Stimulated activated CD4-positive, alpha-beta T cell treated with anti-CD3 and anti-CD28 coated beads, Interleukin-4, amount 100 ng/mL, for 24 hours (primary cell): ENCODE data around the gene RNF212.

Experiments
- DNase-seq: peaks from one replicate; pipeline ENCODE4 v3.0.0-alpha.2; 2020

Gene RNF212

DNA sequence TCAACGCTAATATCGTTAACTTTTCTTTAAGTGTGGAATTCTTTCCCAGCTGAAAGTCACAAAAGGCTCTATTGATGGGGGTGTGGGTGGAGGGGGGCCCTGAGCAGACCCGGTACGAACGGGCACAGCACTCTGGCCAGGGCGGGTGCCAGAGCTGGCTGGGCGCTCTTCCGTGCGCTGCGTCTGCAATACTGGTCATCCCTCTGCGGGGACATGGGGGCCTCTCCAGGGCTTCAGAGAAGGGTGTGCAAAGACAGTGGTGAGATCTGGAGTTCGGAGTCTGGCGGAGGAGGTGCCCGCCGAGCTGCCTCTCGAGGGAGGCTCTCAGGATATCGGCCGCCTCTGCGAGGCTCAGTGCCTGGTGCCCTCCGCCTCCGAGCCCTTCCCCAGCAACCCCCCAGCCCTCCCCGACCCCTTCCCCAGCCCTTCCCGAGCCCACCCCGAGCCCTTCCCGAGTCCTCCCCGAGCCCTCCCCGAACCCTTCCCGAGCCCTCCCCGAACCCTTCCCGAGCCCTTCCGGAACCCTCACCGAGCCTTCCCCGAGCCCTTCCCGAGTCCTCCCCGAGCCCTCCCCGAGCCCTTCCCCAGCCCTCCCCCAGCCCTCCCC lies 67.7 kb downstream of the RNF212 start:
- no peak for DNase-seq

DNA sequence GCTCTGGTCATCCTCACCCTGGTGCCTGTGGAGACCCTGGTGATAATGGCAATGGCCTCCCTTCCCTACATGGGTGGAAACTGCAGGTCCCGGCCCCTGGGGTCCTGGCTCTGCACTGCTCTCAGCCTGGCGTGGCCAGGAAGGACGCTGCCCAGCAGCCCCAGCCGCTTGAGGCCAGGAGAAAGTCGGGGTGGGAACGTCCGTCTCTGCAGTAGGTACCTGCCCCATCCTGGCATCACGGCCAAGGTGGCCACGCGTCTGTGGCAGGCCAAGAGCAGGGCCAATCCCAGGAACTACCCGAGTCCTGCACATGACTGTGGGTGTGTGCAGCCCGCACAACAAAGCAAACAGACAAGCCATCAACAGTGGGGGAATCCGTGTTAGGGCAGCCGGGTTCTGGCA lies 68.2 kb downstream of the RNF212 start:
- DNase-seq, result no peak

DNA sequence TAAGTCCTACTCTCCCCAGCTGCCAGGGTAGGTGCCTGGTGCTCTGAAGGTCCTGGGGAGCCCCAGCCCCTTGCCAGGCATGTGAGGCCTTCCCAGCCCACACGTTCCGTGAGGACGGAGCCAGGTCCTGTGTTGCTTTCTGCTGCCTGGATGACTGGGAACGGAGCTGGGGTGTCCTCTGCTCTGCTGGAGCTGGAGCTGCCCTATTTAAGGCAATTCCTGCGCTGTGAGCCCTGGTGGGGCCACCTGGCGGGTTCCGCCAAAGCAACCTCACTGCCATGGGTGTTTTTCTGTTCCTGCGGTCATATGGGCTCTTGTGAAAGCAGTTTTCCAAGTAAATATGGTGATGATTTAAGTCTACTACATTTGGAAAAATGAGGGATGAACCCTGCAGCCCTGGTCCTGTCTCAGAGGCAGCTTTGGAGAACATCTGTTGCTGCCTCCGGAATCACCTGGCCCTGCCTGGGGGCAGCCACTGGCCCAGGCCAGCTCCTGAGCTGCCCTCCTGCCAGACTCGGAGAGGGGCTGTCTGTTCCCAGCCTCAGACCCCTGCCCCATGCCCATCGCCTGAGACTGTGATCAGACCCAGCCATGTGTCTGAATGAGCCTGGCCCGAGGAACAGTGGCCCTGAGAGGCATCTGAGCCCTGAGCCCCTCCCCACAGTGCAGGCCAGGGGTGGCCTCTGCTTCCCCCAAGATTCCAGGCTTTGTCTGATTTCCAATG lies 68.7 kb downstream of the RNF212 start:
- DNase-seq, result no peak

DNA sequence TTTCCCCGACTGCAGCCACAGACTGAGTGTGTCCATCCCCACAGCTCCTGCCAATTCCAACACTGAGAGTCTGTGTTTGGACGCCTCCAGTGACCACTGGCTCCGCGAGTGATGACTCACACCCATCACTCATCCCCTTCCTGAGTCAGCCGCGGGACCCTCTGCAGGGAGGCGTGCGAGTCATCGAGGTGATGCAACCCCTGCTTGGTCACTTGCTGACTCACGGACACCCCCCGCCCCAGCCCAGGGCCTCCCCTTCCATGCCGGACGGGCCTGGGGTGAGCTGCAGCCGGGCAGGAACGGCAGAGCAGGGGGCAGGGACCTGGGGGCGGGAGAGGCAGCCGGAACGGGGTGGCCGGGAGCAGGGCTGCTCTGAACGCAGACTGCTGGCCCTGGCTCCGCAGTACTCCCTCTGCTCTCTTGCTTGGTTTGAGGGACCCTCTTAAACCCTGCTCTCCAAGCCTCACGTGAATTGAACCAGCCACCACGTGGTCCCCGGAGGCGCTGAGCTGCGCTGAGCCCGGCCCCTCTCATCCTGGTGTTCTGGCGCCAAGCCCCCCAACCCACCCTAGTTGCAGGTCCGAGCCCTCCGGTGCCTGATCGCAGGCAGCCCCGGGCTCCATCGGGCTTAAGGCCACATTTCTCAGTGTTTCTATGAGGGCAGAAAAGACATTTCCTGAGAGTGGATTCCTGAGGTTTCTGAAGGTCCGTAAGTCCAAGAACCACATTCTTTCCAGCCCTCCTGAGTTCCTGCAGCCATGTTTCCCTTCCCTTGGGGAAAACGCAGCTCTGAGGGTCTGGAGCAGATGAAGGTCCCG lies 69.5 kb downstream of the RNF212 start:
- peak; percentile 36 for DNase-seq

DNA sequence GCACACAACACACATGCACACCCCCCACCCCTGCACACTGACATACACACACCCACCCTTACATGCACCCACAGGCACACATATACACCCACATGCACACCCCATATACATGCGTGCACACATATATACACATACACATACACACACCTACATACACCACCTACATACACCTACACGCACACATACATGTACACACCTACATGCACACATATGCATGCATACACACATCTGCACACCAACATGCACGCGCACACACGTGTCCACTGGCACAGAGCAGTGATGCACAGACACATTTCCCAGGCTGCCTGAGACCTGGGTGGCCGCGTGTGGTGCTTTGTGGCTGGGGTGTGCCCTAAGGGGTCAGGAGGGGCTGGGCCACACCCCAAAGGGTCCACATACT lies 70.2 kb downstream of the RNF212 start:
- DNase-seq, result no peak

DNA sequence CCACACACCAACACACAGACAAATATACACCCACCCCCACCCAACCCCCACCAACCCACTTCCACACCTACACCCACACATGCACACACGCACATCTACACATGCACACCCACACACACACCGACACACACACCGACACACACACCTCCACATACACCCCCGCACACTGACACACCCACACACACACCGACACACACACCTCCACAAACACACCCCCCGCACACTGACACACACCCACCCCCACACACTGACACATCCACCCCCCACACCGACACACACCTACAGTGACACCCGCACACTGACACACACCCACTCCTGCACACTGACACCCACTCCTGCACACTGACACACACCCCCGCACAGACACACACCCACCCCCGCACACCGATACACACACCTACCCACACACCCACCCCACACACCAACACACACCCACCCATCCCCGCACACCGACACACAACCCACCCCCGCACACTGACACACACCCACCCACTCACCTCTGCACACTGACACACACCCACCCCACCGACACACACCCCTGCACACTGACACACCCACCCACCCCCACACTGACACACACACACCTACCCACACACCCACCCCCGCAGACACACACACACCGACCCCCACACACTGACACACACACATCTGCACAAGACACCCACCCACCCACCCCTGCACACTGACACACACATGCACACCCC lies 70.9 kb downstream of the RNF212 start:
- no peak for DNase-seq

DNA sequence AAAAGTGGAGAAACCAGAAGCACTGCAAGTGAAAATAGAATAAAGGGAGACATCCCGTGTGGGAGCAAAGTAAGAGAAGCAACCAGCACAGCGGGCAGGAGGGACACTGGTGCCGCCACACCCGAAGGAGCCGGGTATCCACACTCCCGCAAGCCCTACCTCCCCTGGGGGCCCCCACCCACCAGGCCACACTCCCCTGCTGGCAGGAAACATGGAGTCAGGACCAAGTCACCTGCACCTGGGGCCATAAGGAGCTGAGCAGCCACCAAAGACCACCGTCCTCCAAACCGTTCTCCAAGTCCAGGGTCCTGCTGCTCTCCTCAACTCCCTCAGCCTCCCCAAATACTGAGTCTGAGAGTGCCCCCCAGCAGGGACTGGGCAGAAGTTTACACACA lies 71.4 kb downstream of the RNF212 start:
- DNase-seq, result no peak

DNA sequence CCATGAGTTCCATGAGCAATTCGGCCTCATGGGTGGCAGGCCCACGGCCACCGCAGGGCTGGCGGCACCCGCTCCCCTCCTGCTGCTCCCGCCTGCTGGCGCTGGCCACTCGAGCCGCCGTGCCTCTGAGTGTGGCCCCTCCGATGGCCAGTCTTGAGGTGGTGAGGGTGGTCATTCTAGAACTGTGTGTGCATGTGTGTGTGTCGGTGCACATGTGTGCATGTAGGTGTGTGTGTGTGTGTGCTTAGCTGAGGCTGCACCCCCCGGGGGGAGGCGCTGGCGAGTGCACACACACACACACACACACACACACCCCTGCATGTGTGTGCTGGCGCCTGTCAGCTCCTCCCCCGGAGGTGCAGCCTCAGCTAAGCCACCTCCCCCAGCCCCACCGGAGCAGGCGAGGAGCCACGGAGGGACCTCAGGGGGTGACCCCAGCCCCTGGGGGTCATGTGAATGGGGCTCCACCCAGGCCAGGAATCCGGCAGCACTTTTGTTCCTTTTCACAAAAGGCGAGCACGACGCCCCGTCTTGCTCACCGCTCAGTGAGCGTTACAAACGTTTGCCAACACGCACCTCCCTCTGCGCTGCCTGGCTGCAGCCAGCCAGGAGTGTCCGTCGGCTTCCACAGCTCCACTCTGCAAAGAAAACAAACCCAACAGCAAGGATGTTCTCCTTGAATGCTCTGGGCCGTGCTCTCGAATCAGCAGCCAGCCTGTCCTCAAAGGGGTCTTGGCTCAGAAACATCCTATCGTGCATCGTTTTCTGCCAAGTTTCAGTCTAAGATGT lies 72.0 kb downstream of the RNF212 start:
- no peak for DNase-seq

DNA sequence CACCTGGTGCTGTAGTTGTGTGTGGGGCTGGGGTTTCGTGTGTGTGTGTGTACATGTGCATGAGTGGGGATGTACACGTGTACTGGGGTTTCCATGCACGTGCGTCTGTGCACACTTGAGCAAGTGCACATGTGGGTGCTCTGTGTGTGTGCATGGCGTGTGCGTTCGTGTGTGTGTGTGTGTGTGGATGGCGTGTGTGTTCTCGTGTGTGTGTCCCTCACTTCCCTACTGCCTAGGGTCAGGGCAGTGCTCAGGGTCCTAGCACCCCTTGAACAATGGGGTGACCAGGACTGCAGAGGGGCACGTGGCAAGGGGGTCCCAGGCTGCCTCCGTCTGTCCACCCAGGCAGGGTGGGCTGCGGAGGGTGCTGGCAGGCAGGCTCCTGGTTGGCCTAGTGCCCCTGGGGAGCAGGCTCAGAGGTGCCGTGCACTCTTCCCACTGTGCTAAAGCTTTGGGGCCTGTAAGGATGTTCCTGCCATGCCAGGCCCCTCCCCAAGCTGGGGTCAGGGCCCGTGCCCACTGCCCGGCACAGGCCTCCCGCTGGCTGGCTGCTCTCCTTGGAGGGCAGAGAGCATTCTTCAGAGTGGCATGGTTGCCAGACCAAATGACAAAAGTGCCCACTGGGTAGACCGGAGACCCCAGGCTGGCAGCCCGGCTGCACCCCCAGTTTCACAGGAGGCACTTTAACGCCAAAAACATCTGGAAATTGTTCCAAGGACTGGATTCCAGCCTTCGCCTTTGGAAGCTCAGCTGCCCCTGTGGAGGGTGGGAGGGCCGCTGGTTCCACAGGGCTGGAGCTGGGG lies 72.8 kb downstream of the RNF212 start:
- DNase-seq, result no peak

DNA sequence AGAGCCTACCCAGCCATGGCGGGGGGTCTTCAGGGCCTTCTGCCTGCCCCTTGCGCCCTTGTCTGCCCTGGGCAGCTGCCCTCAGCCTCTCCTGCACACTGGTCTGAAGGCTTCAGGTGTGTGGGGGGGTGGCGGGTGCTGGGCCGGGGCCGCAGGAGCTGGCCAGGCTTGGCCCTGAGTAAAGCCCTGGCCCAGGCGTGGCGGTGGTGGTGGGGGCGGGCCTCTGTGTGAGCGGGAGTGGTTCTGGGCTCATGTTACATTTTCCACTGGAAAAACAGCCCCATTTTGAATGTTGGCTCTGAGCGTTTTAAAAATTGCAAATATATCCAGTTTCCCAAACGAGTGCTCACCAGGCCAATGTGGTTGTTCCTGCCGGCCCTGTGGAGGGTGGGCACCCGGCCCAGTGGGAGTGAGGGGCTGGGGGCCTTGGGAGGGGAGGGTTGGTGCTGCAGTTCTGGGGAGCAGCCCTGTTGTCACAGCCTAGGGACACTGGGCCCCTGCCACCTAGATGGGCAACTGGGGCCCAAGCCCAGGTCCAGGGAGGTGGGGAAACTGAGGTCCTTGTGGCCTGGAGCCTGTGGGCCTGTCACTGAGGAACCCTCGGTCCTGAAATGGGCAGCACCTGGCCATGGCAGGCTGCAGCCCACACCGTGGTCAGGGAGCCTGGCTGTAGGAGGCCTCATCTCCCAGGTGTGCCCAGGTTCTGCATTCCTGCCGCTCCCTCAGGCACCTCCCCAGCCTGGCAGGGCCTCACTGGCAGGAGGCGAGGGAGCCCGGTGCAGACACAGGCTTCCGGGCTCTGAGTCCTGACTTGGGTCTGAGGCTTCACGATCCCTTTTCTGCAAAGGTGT lies 73.6 kb downstream of the RNF212 start:
- DNase-seq, result no peak

DNA sequence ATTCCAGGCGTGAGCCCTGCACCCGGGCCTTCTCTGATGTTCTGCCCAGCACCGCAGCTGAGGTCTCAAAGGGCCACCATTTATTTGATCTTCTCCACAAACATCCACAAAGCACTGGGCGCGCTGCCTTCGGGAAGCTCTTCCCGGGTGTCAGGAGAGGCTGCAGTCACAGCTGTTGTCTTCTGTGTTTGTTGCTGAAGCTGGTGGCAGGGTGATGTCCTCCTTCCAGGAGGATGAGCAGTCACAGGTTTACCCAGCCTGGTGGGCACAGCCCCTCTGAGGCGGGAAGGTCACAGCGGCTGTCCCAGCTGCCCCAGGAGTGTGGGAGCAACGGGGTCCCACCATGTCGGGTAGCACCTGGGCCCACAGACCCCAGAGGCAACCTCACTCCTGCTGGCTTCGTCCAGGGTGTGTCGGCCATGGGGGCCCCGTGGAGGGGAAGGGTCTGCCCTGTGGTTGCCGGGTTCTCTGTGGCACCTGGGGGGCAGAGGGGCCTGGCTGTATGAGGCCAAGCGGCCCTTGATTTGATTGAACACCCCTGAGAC lies 74.3 kb downstream of the RNF212 start:
- no peak for DNase-seq

DNA sequence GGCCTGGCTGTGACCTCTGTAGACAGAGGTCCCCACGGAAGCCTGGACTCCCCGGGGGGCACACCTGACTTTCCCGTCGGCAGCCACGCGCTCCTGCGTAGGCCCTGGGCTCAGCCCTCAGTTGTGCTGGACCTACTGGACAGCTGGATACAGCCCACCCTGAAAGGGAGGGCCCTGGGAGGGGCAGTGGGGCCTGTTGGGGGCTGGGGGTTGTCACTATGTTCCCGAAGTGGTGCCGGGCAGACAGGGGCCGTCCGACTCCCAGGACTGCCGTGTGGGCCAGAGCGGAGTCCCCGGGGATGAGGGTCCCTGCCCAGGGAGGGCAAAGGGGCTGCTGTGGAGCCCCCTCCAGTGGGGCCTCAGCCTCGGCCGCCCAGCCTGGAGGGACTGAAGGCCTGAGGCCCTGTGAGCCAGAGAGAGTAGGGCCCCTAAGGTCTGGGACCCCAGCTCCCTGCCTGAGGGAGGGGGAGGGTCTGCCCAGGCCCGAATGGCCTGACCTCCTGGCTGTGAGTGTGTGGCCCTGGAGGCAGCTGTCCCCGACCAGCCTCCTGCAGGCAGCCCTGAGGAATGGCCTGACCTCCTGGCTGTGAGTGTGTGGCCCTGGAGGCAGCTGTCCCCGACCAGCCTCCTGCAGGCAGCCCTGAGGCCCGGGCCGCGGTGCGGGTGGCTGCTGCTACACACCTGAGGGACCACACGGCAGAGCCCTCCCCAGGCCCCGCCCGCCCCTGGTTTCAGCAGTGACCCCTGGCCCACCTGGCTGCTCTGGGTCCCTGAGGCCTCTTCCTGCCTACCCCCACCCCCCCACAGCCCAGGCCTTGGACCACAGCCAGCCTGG lies 76.2 kb downstream of the RNF212 start:
- DNase-seq, result no peak

DNA sequence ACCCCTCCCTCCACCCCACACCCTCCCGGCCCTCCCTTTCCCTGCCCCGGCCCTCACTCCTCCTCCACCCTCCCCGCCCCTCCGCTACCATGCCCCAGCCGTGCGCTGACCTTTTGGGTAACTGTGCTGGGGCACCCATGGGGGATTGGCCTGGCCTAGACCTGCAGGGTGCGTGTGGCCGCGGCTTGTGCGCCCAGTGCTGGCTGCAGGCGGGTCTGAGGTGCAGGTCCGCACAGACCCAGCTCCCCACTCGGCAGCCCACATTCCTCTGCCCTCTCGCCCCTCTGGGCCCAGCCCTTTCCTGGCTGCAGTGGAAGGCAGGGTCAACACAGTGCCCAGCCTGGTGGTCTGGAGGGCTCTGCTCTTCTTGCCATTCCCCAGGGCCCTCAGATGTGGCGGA lies 77.3 kb downstream of the RNF212 start:
- no peak for DNase-seq

DNA sequence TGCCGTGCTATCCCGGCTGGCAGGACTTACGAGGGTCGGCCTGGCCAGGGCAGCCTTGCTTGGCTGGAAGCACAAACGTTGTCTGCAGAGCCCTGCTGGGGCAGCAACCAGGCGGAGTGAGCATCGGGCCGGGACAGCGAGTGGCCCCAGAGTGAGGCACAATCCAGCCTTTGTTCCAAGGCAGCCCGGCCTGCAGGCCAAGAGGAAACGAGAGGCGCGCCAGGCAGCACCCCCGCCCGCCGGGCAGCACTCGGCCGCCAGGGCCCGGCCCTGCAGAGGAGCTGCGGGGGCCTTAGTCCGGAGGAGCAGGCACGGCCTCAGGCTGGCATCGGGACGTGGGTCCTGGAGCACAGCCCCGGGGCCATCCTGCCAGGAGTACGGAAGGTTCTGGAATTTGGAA lies 77.9 kb downstream of the RNF212 start:
- no peak for DNase-seq

DNA sequence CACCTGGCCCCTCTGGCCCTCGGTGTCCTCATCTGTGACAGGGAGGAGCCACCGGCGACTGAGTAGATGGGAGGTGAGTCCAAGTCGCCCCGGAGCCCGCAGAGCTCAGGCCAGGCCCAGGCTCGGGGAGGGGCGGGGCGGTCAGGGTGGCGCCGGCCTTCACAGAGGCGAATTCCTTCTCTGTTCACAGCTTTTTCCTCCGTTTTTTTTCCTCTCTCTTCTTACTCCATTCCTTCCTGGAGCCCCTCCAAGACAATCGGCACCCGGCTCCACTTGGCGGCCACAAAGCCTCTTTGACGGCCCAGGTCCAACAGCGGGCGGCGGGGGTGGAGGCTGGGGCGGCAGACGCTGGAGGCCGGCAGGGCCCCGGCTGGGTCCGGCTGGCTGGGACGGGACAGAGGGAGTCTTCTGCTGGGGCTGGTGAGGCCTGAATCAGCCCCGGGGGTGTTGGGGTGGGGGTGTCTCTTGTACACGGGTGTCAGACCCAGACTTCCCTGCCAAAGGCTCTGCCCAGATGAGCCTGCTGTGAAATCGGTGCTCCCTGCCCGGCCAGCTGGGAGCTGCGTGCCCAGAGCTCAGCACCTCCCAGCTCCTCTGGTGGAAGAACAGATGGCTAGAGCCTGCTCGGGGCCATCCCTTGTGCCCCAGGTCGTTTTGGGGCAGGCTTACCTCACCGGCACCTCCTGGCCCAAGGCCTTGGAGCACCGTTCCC lies 79.4 kb downstream of the RNF212 start:
- DNase-seq, result no peak

DNA sequence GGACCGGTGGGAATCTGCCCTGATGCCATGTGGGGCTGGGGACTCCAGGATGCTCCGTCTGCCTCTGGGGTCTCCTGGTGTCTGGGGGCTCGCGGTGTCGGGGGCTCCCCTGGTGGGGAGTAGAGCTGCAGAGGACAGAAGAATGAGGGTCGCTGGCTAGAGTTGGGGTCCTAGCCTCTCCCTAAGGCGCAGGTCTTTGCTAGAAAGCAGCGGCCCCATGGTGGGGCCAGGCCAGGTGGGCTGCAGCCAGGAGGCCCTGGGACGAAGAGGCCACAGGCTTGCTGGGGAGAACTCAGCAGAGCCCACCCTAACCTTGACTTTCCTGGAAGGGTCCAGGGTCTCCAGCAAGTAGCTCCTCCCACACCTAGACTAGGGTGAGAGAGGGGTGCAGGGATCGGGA lies 80.5 kb downstream of the RNF212 start:
- DNase-seq, result no peak

DNA sequence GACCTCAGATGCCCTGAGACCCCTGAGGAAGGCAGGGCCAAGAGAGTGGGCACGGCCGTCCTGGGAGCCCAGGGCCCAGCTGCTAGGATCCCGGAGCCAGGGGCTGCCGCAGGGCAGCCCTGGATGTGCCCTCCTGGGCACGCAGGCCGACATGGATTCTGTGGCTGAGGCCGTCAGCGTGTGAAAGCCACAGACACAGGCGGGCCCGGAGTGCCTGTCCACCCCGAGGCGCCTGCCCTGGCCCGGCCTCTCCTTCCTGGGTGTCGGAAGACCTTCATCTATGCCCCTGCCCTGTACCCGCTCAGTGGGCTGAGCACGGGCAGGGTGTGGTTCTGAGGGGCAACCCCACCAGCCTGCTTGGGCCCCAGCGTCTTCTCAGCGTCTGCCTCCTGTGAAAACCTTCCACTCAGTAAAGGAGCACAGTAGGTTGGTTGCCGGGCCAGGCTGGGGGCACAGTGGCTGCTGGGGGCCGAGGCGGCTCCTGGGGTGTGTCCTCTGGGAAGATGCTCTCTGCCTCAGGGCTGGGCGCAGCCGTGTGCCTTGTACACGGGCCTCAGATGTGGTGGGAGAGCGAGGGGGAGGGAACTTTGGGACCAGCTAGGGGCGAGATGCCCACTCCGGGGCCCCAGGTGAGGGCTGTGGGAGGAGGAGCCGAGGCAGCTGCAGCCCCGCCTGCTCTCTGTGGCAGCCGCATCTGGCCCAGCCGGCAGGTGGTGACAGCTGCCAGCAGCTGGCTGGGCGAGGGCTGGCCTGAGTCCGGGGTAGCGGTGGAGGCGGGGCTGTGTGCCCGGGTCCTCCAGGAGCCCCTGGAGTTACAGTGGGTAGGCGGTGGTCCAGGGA lies 81.2 kb downstream of the RNF212 start:
- no peak for DNase-seq

DNA sequence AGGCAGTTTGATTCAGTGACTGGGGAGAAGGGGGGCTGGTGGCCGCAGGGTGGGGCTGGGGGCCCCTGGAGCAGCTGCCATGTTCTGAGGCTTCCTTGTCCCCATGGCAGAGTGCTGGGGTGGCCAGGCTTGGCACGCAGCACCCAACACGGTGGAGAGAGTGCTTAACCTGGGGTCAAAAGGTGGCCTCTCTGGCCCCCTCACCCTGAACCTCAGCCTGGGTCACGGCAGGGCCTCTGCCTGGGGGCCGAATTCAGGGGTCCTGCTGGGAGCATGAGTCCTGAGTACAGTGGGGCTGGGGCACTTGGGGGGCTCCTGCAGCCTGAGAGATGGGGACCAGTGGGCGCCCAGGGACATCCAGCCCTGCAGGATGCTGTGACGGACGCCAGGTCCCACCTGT lies 82.0 kb downstream of the RNF212 start:
- DNase-seq, result no peak
